Thoracic aorta (tissue), 2 donors: ENCODE results near the gene TXNL4A. TPM values are rescaled to one million over a fixed set of nuclear protein-coding genes. Genes with fewer than 3 reads are reported as not detected.

ENCODE experiments used
- ATAC-seq: fragments of 150-250 bp; one replicate; pipeline ENCODE4 v1.8.0; 2017; ENCODE audit warnings: low read depth; ENCODE audit not compliant: insufficient number of reproducible peaks, low FRiP score
- DNase-seq: peaks from one replicate; pipeline ENCODE4 v3.0.0-alpha.2; 2020; ENCODE audit warnings: low spot score
- H3K27ac ChIP-seq, 2 donors: fragments of 200-600 bp; sonication (generic); 1 replicate in 1 of 2; 2 replicates in 1 of 2; pipeline ENCODE4 v1.5.1; 2016; ENCODE audit warnings: mild to moderate bottlenecking in 2 of 2, moderate library complexity in 2 of 2
- H3K27me3 ChIP-seq: fragments of 200-600 bp; sonication (generic); replicated peaks from 2 replicates; pipeline ENCODE4 v1.6.0; 2016; ENCODE audit warnings: mild to moderate bottlenecking; ENCODE audit not compliant: insufficient read depth
- H3K36me3 ChIP-seq: fragments of 200-600 bp; sonication (generic); one replicate; pipeline ENCODE4 v1.5.1; 2016
- H3K4me1 ChIP-seq, 2 donors: fragments of 200-600 bp; sonication (generic); 1 replicate in 1 of 2; 2 replicates in 1 of 2; pipeline versions ENCODE4 v1.5.1 to v1.6.0; 2016; ENCODE audit warnings: low read depth in 2 of 2, mild to moderate bottlenecking in 1 of 2; ENCODE audit not compliant: control insufficient read depth in 1 of 2
- H3K4me3 ChIP-seq: fragments of 200-600 bp; sonication (generic); 2 replicates; pipeline ENCODE4 v1.5.1; 2016; ENCODE audit warnings: mild to moderate bottlenecking
- H3K9me3 ChIP-seq: fragments of 200-600 bp; sonication (generic); 2 replicates; pipeline ENCODE4 v1.5.1; 2016
- total RNA-seq, 2 donors: library from RNA; depleted of rRNA; stranded (reverse); fragments of >200 nt; gene quantifications; one replicate each; pipeline versions ENCODE4 v1.1.0 to v1.2.3, GENCODE V29; 2016
- TF ChIP-seq, protein P1 (sequence below): fragments of 200-600 bp; sonication (generic); IDR thresholded peaks from one replicate; pipeline ENCODE4 v1.5.1; 2019; ENCODE audit warnings: antibody characterized with exemption

Gene TXNL4A
- total RNA-seq, 2 donors from 2014 or later: 12.0 to 31.5 TPM

DNA sequence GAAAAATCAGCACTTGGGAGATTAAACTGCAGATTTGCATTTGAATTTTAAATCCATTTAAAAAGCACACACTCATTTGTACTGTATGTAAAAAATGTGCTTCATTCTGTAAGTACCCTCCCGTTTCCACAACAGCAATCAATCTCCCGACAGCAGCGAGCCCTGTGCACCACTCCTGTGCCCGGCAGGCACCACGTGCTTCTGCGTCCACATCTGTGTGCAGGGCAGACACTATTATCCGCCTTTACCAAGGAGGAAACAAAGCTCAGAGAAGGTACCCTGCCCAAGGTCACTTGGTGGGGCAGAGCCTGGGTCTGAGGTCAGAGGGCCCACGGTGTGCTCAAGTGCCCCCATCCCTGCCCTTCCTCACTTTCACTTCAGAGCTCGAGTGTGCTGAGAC is 16.4 kb downstream of the TXNL4A start:
- Histone ChIP-seq H3K27me3 (no peaks in the 10 kb centered on the region), H3K27ac (no peak overlapping the region), H3K9me3 (no peaks in the 10 kb centered on the region), H3K4me3 (no peak overlapping the region), H3K4me1 (no peaks in the 10 kb centered on the region), H3K36me3 (peaks cover 10% of the 10 kb centered on the region)
- TF ChIP-seq, protein P1, sequence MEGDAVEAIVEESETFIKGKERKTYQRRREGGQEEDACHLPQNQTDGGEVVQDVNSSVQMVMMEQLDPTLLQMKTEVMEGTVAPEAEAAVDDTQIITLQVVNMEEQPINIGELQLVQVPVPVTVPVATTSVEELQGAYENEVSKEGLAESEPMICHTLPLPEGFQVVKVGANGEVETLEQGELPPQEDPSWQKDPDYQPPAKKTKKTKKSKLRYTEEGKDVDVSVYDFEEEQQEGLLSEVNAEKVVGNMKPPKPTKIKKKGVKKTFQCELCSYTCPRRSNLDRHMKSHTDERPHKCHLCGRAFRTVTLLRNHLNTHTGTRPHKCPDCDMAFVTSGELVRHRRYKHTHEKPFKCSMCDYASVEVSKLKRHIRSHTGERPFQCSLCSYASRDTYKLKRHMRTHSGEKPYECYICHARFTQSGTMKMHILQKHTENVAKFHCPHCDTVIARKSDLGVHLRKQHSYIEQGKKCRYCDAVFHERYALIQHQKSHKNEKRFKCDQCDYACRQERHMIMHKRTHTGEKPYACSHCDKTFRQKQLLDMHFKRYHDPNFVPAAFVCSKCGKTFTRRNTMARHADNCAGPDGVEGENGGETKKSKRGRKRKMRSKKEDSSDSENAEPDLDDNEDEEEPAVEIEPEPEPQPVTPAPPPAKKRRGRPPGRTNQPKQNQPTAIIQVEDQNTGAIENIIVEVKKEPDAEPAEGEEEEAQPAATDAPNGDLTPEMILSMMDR: no peak
- no peak for DNase-seq
- ATAC-seq: no peak

GRCh38 chr18:79971211-79971952 is 17.0 kb downstream of the TXNL4A start:
- ATAC-seq (no peak), DNase-seq (no peak)
- TF ChIP-seq, protein P1: no peak

GRCh38 chr18:79970419-79971133 is 17.8 kb downstream of the TXNL4A start:
- TF ChIP-seq, protein P1: no peak
- H3K9me3 ChIP-seq: no peaks in the 10 kb centered on the region
- H3K4me1 ChIP-seq: peaks cover 1% of the 10 kb centered on the region in 2 donors
- H3K27me3 ChIP-seq: no peaks in the 10 kb centered on the region
- peaks cover 10% of the 10 kb centered on the region for H3K36me3 ChIP-seq
- ATAC-seq (no peak), DNase-seq (no peak)
- H3K4me3 ChIP-seq: no peak overlapping the region
- H3K27ac ChIP-seq: no peak overlapping the region

More at GRCh38 chr18:79971211-79971952, 17.0 kb downstream of the TXNL4A start:
- Histone ChIP-seq H3K9me3 (no peaks in the 10 kb centered on the region), H3K4me1 (no peaks in the 10 kb centered on the region), H3K27ac (no peak overlapping the region), H3K4me3 (no peak overlapping the region), H3K36me3 (peaks cover 10% of the 10 kb centered on the region), H3K27me3 (no peaks in the 10 kb centered on the region)

- no peaks in the 10 kb centered on the region for H3K9me3 ChIP-seq
Observed at GRCh38 chr18:79965119-79965902, 23.1 kb downstream of the TXNL4A start.

More at GRCh38 chr18:79965119-79965902, 23.1 kb downstream of the TXNL4A start:
- DNase-seq (no peak), ATAC-seq (peak; percentile 28)
- Histone ChIP-seq H3K27me3 (no peaks in the 10 kb centered on the region), H3K36me3 (no peaks in the 10 kb centered on the region), H3K4me3 (peak overlapping the region; percentile 88), H3K4me1 (peaks cover 5 to 17% of the 10 kb centered on the region in 2 donors), H3K27ac (peak overlapping the region; percentile 35 to 43)
- TF ChIP-seq, protein P1: no peak
